Measurements from ENCODE around the gene CPNE5. TPM values are rescaled to one million over a fixed set of nuclear protein-coding genes. Genes with fewer than 3 reads are reported as not detected.

Gene CPNE5
- total RNA-seq, 6 experiments from 2014 or later: 0.12 to 0.84 (median 0.23) TPM

DNA sequence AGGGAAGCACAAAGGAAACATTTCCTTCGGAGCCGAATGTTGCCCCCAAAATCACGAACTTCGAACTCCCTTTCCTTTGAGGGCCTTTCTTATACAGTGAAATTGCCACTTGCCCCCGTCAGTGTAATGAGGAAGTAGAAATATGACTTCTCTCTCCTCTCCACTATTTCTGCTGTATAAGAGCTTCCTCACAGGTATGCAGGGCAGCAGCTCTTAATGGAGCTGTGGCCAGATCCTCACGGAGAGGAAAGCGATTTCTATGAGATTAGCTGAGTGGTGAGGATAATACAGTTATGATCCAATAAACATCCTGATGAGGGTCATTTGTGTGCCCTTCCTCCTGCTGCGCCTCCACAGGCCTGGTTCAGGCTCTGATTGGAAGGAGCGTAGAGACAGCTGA lies 10.8 kb upstream of the CPNE5 start:
- 68% methylated on average over 8 of the region's 9 CpGs for WGBS (ENCODE audit: insufficient coverage, low coverage, low lambda C conversion rate, missing lambda C conversion rate)
- TF ChIP-seq POLR2A (IDR thresholded peaks at IDR 0.05): no peak
- no peak for TF ChIP-seq CTCF (IDR thresholded peaks at IDR 0.05)
- H3K27ac ChIP-seq: no peak overlapping the region
- intact Hi-C loops (cut with DNase I): no loop called here
- peaks cover 0 to 6% (median 0%) of the 10 kb centered on the region in 4 donors for H3K4me1 ChIP-seq
- no peaks in the 10 kb centered on the region for H3K9me3 ChIP-seq
- H3K4me3 ChIP-seq: no peak overlapping the region
- no peak for ATAC-seq
- no peak for DNase-seq
- peaks cover 0 to 1% (median 0%) of the 10 kb centered on the region in 4 donors for H3K36me3 ChIP-seq
- no peaks in the 10 kb centered on the region for H3K27me3 ChIP-seq

DNA sequence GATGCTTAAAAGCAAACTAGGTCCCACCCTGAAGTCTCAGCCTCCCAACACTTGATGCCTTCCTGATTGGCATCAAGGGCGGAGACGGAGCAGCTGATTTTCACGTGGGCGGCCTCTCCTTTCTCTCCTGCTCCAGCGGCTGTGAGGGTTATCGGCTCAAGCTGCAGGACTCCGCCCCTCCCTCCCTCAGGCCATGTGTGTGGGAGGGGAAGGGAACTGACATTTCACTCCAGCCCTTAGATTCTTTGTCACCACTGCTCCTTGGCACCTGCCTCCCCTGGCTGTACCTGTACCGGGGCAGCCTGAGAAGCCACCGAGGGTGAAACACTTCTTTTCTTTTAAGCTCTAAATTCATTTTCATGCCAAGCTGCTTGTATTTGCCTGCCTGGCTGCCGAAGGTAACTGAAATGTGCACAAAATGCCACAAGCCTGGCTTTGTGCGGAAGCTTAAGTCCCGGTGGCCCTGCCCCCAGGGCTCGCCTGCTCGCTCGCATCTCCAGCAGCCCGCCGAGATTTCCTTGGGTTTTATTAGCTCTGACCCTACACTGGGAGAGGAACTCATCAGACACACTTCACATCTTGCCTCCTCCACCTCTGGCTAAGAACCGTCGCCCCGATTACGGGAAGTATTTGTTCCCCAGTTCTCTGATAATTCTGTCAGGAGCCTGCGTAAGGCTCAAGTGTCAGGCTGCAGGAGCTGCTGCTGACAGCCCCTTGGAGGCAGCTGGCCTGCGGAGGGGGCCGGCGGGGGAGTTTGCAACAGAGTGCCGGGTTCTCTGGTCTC lies 9.6 kb upstream of the CPNE5 start:
- peaks cover 0 to 6% (median 0%) of the 10 kb centered on the region in 4 donors for H3K4me1 ChIP-seq
- WGBS (ENCODE audit: insufficient coverage, low coverage, low lambda C conversion rate, missing lambda C conversion rate): 34% methylated on average over 24 of the region's 26 CpGs
- no peaks in the 10 kb centered on the region for H3K27me3 ChIP-seq
- no peak overlapping the region for H3K4me3 ChIP-seq
- intact Hi-C loops (cut with DNase I): loop anchor here in 1 of 2 donors (10.0 kb wide), 1 partner anchor 84 kb away; no protein-coding TSS in a partner anchor
- H3K9me3 ChIP-seq: no peaks in the 10 kb centered on the region
- H3K27ac ChIP-seq: no peak overlapping the region
- DNase-seq (no peak), ATAC-seq (peak; percentile 14 to 39 (median 23))
- TF ChIP-seq CTCF (IDR thresholded peaks at IDR 0.05): no peak
- no peak for TF ChIP-seq POLR2A (IDR thresholded peaks at IDR 0.05)
- no peaks in the 10 kb centered on the region for H3K36me3 ChIP-seq

GRCh38 chr6:36847991-36848390 lies 8.7 kb upstream of the CPNE5 start:
- intact Hi-C loops (cut with DNase I): loop anchor here in 1 of 2 donors (10.0 kb wide), 1 partner anchor 83 kb away; no protein-coding TSS in a partner anchor
- Histone ChIP-seq H3K27me3 (no peaks in the 10 kb centered on the region), H3K9me3 (no peaks in the 10 kb centered on the region), H3K4me3 (no peak overlapping the region), H3K4me1 (peaks cover 0 to 5% (median 0%) of the 10 kb centered on the region in 4 donors), H3K27ac (no peak overlapping the region), H3K36me3 (no peaks in the 10 kb centered on the region)
- ATAC-seq: no peak
- TF ChIP-seq POLR2A (IDR thresholded peaks at IDR 0.05) (no peak), CTCF (IDR thresholded peaks at IDR 0.05) (no peak)
- WGBS (ENCODE audit: insufficient coverage, low coverage, low lambda C conversion rate, missing lambda C conversion rate): 93% methylated on average over 3 of the region's 6 CpGs
- no peak for DNase-seq

GRCh38 chr6:36847152-36847551 lies 7.9 kb upstream of the CPNE5 start:
- H3K4me3 ChIP-seq: no peak overlapping the region
- 100% methylated on average over 3 of the region's 4 CpGs for WGBS (ENCODE audit: insufficient coverage, low coverage, low lambda C conversion rate, missing lambda C conversion rate)
- no peaks in the 10 kb centered on the region for H3K36me3 ChIP-seq
- H3K9me3 ChIP-seq: no peaks in the 10 kb centered on the region
- TF ChIP-seq CTCF (IDR thresholded peaks at IDR 0.05): no peak
- TF ChIP-seq POLR2A (IDR thresholded peaks at IDR 0.05): no peak
- ATAC-seq (no peak), DNase-seq (no peak)
- H3K4me1 ChIP-seq: no peaks in the 10 kb centered on the region
- intact Hi-C loops (cut with DNase I): loop anchor here in 1 of 2 donors (10.0 kb wide), 1 partner anchor 82 kb away; no protein-coding TSS in a partner anchor
- no peaks in the 10 kb centered on the region for H3K27me3 ChIP-seq
- H3K27ac ChIP-seq: no peak overlapping the region
